NCI-H748 (cell line): ENCODE results near the gene GLP1R.

Experiments used
- DNase-seq: peaks from one replicate; lab custom pipeline; 2025; ENCODE audit not compliant: unreplicated experiment; lab: John Stamatoyannopoulos, UW

GLP1R gene

DNA sequence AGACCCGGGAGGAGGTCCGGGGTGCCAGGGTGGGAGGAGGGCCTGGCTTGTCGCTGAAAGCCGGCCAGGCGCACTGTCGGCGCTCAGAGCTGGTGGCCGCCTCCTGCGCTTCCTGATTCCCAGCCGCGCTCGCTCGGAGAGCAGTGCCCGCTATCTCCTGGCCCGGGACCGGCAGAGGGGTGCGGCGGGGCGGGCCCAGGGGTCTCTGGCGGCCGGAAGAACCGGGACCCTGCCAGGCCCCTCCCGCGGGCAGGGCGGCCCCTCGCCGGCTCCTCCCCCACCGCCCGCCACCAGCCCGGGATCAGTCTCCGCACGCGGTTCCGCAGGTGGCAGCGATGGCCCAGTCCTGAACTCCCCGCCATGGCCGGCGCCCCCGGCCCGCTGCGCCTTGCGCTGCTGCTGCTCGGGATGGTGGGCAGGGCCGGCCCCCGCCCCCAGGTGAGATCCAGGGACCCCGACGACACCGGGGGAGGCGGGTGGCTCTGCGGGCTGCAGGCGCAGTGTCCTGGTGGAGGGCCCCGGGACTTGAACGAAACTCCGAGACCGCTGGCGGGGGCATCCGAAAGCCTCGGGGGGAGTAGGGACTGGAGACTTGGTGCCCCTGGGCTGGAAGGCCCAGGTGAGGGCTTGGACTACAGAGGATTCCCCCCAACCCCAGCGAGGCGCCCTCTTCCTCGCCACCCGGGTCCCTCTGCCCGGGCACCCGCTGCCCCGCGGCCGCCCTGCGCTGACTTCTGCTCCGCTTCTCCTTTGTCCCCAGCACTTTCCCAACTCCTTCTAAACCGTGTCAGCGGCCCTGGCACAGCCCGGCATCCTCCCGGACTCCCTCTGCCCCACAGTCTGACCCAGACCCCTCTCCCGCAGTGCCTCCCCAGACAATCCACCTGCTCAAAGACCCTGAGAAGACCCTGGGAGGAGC, at the start of gene GLP1R:
Gene GLP1R (plus strand): TSS at position 301 of the 919 bp plus-strand sequence. CDS start 60 bp downstream, at position 361.
- no peak for DNase-seq

DNA sequence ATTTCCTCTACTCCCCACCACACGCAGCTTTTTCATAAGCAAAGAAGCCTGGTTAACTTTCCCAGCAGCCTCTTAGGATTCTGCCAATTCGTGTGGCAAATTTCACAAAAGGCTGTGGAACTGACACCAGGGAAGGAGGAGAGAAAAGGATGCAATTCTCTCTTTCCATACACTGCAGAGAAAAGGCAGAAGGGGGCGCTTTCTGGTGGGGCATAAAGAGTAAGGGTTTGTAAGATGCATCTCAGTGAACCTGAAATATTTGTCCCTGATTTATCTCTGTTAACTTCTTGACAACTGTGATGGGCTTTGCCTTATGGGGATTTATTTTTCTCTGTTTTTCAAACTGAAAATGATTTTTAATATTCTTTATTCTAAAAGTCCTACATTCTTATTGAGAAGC, 45.5 kb upstream of the GLP1R start:
- DNase-seq = peak; percentile 54

DNA sequence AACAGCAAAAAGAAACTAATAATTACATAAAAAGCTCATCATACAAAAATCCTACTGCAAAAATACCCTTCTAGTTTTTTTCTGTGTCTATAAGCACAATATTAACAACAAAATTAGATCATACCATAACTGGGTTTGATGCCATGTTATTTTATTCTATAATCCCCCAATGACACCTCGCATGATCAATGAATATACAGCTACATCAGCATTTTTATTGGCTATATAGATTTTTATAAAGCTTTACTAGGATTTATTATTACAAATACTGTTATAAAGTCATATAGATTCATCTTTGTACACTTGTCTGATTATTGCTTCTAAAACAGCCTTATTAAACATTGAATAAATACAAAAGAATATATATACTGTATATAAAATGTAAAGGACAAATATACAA, 45.1 kb upstream of the GLP1R start:
- DNase-seq = no peak

- no peak for DNase-seq
Measured at GRCh38 chr6:39004801-39005200, 43.8 kb upstream of the GLP1R start.

GRCh38 chr6:39005774-39006173, 42.8 kb upstream of the GLP1R start:
- peak; percentile 83 for DNase-seq

GRCh38 chr6:39007575-39007974, 41.0 kb upstream of the GLP1R start:
- DNase-seq = no peak

DNA sequence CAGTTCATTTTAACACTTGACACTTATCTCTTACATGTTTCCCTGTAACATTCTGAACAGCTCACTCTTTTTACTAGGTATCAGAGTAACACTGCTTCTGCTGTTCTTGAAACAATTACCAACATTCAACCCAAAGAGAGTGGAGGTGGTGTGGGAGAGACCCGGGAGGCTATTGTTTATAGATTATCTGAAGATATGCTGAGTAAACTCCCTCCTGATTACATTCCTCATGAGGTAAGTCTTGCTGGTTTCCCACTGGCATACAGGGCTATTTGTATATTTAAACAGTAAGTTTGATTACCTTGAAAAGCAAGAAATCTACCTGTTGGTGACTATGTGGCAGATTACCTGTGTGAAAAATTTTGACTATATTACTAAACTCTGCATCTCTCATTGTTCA, 39.8 kb upstream of the GLP1R start:
- no peak for DNase-seq

- DNase-seq = no peak
Measured at GRCh38 chr6:39009476-39009875, 39.1 kb upstream of the GLP1R start.

- DNase-seq = no peak
Measured at GRCh38 chr6:39016839-39017546, 31.6 kb upstream of the GLP1R start.

DNA sequence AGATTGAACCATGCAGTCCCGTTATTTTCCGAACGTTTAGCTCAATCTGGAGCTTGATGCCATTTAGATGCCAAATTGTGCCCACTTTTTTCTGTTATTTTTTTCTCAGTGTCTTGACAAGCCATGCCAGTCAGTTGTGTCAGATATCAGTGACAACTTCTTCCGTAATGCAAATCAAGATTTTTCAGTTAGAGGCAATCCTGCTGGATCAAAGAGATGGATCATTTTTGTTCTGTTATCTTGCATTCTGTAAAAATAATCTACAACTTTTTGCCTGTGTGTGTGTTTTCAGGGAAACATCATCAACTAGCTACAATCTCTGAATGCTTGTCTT, 31.1 kb upstream of the GLP1R start:
- no peak for DNase-seq

DNA sequence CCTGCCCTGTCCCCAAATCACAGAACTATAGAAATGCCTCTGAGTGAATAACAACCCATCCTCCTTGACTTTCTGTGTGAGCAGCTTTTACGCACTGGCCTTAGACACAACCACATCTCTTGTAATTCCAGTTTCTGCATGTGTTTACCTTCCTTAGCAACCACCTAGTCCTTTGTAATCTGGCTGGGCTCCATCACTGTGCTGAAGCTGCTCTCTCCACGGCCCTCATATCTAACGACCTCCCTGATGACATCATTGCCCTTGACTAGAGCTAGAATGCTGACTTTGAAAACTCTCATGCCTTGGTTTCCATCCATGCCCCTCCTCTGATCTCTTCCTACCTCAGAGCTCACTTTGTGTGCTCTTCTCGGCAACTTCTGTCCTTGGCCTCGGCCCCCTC, 30.5 kb upstream of the GLP1R start:
- DNase-seq = peak; percentile 37

GRCh38 chr6:39020136-39020535, 28.4 kb upstream of the GLP1R start:
- DNase-seq = no peak

GRCh38 chr6:39021041-39021440, 27.5 kb upstream of the GLP1R start:
- no peak for DNase-seq

DNA sequence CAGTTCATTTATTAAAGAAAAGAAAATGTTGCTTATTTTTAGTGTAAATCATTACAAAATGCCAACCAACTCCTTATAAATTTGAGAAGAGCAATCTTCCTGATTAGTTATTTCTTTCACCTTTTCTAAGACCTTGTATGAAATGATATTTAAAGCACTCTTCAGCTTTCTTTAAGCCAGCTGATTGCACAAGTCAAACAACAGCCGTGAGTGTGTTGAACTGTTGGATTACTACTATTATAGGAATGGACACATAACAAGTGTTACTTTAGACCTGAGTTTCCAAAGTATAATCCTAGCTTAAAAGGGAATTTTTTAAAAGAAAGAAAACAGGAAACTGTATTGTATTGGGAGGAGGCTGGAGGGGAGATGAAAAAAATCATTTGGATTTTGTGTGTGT, 26.8 kb upstream of the GLP1R start:
- no peak for DNase-seq

- DNase-seq = no peak
Measured at GRCh38 chr6:39026175-39026574, 22.4 kb upstream of the GLP1R start.

DNA sequence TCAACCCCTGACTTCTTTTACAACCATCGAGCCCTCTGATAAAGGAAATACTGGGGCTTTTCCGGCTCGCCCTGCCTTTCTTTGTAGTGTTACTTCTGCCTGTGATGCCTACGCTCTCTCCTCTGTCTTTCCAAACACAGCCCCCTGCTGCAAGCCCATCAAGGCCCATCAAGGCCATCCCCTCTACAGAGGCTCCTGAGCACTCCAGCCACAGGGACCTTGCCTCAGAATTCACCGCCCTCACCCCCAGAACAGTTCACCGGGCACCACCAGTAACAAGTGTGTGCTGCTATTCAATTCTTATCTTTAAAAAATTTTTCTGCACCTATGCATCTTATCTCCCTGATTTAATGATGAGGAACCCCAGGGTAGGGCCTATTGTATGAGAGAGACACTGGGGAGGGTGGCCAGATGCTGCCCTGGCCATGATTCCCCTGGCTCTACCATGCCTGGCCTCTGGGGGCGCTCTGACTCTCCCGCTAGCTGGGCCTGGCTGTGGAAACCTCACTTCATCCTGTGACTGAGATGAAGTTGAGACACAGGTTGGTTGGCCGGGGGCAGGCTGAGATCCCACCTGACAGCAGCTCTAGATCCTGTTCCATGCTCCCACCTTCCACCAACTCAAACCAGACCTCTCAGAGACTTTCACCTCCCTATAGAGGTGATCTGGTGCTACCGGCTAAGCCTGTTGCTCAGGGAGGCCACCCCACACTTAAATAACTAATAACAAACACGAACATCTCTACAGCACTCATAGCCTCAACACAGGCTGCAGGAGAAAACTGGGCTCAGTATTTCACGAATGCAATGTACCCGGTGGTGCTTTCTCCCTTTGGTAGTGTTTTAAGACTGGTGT, 19.2 kb upstream of the GLP1R start:
- DNase-seq = peak; percentile 30

DNA sequence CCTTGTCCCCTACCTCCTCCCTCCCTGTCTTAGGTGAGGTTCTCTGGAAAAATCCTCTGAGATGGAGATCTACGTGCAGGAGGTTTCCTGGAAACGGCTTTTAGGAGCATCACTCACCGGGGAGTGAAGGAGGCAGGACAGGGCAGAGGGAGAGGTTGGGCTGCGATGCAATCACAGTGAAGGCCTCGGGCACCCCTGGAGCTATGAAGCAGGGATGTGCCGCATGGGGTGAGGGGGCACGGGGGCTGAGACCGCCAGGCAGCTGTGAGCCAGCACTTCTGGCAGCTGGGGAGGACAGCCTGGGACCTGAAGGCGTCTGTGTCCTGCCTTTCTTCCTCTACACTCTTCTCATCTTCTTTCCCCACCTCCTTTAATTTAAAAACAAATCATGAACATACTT, 12.9 kb upstream of the GLP1R start:
- DNase-seq = no peak

- peak; percentile 38 for DNase-seq
Measured at GRCh38 chr6:39037082-39037508, 11.5 kb upstream of the GLP1R start.

DNA sequence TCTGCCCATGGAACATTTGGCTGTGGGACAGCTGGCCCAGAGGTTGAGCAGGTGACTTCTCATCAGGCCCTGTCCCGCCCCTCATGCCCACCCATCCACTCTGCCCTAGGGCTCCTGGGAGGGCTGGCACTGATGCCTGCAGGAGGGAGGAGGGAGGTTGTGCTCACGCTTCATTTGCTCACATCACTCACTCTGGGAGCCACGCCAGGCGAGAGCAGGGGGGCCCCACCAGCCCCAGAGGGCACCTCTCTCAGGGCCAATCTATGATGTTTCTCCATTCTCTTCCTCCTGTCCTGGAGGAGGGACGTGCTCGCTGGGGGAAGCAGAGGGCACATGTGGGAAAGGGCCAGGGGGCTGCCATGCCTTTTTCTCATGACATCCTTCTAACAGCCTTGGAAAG, 10.9 kb upstream of the GLP1R start:
- DNase-seq = no peak

- DNase-seq = no peak
Measured at GRCh38 chr6:39040080-39040673, 8.4 kb upstream of the GLP1R start.

GRCh38 chr6:39041072-39041471, 7.5 kb upstream of the GLP1R start:
- no peak for DNase-seq
